GM12878 (cell line): ENCODE data around the gene FCER2. TPM values are rescaled to one million over a fixed set of nuclear protein-coding genes. Genes with fewer than 3 reads are reported as not detected.

ENCODE experiments used
- CBFB ChIP-seq: IDR thresholded peaks from 2 replicates; pipeline ENCODE4 v1.6.1; 2016; ENCODE audit warnings: antibody characterized with exemption, low read depth
- CBX3 ChIP-seq: fragments of 200-600 bp; sonication (generic); IDR thresholded peaks from 2 replicates; pipeline ENCODE4 v1.6.1; 2016; ENCODE audit warnings: low read depth, borderline replicate concordance
- EED ChIP-seq: sonication (generic); IDR thresholded peaks from 2 replicates; pipeline ENCODE4 v1.6.1; 2016; ENCODE audit warnings: antibody characterized with exemption, low read depth
- NR2F1 ChIP-seq: fragments of 450-650 bp; conservative IDR thresholded peaks from 2 replicates; pipeline ENCODE4 v1.6.1; 2017; ENCODE audit warnings: mild to moderate bottlenecking
- POLR2AphosphoS5 ChIP-seq: IDR thresholded peaks from 2 replicates; pipeline ENCODE4 v1.6.1; 2011; ENCODE audit warnings: mild to moderate bottlenecking, low read length, inconsistent platforms
- RUNX3 ChIP-seq: IDR thresholded peaks from 2 replicates; pipeline ENCODE4 v1.6.1; 2012; ENCODE audit warnings: low read length, inconsistent platforms
- SMARCA5 ChIP-seq: fragments of 450-650 bp; IDR thresholded peaks from 2 replicates; pipeline ENCODE4 v1.6.1; 2017; ENCODE audit warnings: mild to moderate bottlenecking
- SMC3 ChIP-seq: IDR thresholded peaks from 2 replicates; pipeline ENCODE4 v1.6.1; 2011; ENCODE audit warnings: low read length, improper control_type of control experiment, borderline replicate concordance
- polyA plus RNA-seq, 11 experiments: library from polyadenylated mRNA; depleted of rRNA in 4 of 11; unstranded in 6 of 11; stranded (reverse) in 5 of 11; fragments of >200 nt; fragmentation: Nextera tagmentation in 4 of 11; fragmentation: Illumina TruSeq in 1 of 11; extraction: Ambion mirVana in 4 of 11; extraction: Trizol in 1 of 11; gene quantifications; 1 replicate in 1 of 11; 2 replicates in 10 of 11; pipeline versions ENCODE4 v1.2.1 to v1.2.3, GENCODE V29; 2011 to 2016; ENCODE audit warnings: inconsistent platforms in 2 of 11, missing spikeins in 2 of 11, low read depth in 1 of 11
- total RNA-seq, 4 experiments: library from RNA; depleted of rRNA in 3 of 4; stranded (reverse); fragments of >200 nt in 3 of 4; fragmentation: Illumina TruSeq in 1 of 4; extraction: Trizol in 1 of 4; gene quantifications; 2 replicates each; pipeline versions ENCODE4 v1.2.1 to v1.2.3, GENCODE V29; 2013 to 2021
- TF ChIP-seq, protein P1 (sequence below): fragments of 450-650 bp; IDR thresholded peaks from 2 replicates; pipeline ENCODE4 v1.6.1; 2016; ENCODE audit warnings: mild to moderate bottlenecking
- TF ChIP-seq, protein P2 (sequence below): IDR thresholded peaks from 2 replicates; pipeline ENCODE4 v1.6.1; 2012; ENCODE audit warnings: improper control_type of control experiment, low read depth, low read length; ENCODE audit not compliant: insufficient replicate concordance

Gene FCER2
- total and polyA plus RNA-seq, 10 of the 15 experiments (the other 5 are each of a cell fraction or from before 2014, with no cell fraction given): 44.0 to 424 (median 241) TPM

GRCh38 chr19:7706188-7706954 is 4.4 kb upstream of the FCER2 start (continued):
- 0 out of 2 replicates have a peak, but pooled peaks have one; percentile 5 for TF ChIP-seq RUNX3
- TF ChIP-seq, protein P1, sequence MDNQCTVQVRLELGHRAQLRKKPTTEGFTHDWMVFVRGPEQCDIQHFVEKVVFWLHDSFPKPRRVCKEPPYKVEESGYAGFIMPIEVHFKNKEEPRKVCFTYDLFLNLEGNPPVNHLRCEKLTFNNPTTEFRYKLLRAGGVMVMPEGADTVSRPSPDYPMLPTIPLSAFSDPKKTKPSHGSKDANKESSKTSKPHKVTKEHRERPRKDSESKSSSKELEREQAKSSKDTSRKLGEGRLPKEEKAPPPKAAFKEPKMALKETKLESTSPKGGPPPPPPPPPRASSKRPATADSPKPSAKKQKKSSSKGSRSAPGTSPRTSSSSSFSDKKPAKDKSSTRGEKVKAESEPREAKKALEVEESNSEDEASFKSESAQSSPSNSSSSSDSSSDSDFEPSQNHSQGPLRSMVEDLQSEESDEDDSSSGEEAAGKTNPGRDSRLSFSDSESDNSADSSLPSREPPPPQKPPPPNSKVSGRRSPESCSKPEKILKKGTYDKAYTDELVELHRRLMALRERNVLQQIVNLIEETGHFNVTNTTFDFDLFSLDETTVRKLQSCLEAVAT: peak; percentile 41; the same call in 1 of the 2 replicates
- no peak; the same call in 1 of the 2 replicates for TF ChIP-seq SMC3
- TF ChIP-seq NR2F1: no peak
- no peak for TF ChIP-seq CBX3
- TF ChIP-seq, protein P2, sequence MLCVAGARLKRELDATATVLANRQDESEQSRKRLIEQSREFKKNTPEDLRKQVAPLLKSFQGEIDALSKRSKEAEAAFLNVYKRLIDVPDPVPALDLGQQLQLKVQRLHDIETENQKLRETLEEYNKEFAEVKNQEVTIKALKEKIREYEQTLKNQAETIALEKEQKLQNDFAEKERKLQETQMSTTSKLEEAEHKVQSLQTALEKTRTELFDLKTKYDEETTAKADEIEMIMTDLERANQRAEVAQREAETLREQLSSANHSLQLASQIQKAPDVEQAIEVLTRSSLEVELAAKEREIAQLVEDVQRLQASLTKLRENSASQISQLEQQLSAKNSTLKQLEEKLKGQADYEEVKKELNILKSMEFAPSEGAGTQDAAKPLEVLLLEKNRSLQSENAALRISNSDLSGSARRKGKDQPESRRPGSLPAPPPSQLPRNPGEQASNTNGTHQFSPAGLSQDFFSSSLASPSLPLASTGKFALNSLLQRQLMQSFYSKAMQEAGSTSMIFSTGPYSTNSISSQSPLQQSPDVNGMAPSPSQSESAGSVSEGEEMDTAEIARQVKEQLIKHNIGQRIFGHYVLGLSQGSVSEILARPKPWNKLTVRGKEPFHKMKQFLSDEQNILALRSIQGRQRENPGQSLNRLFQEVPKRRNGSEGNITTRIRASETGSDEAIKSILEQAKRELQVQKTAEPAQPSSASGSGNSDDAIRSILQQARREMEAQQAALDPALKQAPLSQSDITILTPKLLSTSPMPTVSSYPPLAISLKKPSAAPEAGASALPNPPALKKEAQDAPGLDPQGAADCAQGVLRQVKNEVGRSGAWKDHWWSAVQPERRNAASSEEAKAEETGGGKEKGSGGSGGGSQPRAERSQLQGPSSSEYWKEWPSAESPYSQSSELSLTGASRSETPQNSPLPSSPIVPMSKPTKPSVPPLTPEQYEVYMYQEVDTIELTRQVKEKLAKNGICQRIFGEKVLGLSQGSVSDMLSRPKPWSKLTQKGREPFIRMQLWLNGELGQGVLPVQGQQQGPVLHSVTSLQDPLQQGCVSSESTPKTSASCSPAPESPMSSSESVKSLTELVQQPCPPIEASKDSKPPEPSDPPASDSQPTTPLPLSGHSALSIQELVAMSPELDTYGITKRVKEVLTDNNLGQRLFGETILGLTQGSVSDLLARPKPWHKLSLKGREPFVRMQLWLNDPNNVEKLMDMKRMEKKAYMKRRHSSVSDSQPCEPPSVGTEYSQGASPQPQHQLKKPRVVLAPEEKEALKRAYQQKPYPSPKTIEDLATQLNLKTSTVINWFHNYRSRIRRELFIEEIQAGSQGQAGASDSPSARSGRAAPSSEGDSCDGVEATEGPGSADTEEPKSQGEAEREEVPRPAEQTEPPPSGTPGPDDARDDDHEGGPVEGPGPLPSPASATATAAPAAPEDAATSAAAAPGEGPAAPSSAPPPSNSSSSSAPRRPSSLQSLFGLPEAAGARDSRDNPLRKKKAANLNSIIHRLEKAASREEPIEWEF: no peak
- no peak for TF ChIP-seq POLR2AphosphoS5
- no peak for TF ChIP-seq EED
- no peak for TF ChIP-seq CBFB
- TF ChIP-seq SMARCA5: 0 out of 2 replicates have a peak, but pooled peaks have one; percentile 22
